ENCODE data around the gene COL4A2. TPM values are rescaled to one million over a fixed set of nuclear protein-coding genes. Genes with fewer than 3 reads are reported as not detected.
"Not testable (repeated sequence)": the region's sequence is repeated elsewhere in the genome, so short reads cannot be mapped to it uniquely, and the experiment has no call there.

COL4A2 gene
- total RNA-seq, 1 donor from 2014 or later, result 511 TPM

GRCh38 chr13:110317093-110317492 lies 10.0 kb downstream of the COL4A2 start:
- no peaks in the 10 kb centered on the region for H3K9me3 ChIP-seq (ENCODE audit: control insufficient read depth in 3 of 3, low read length in 3 of 3)
- peaks cover 0 to 1% (median 0%) of the 10 kb centered on the region in 3 donors for H3K27me3 ChIP-seq (ENCODE audit: control insufficient read depth in 3 of 3, insufficient read depth in 3 of 3, low read length in 3 of 3)
- no peak overlapping the region for H3K4me3 ChIP-seq (ENCODE audit: low read length in 3 of 3)
- peaks cover 14 to 26% (median 24%) of the 10 kb centered on the region in 3 donors for H3K4me1 ChIP-seq (ENCODE audit: control insufficient read depth in 3 of 3, insufficient read depth in 3 of 3, low read length in 3 of 3)
- no peak overlapping the region for H3K27ac ChIP-seq (ENCODE audit: low read depth, low read length)
- no peak overlapping the region for H3K9ac ChIP-seq (ENCODE audit: low read depth in 1 of 3, low read length in 3 of 3)
- H3K36me3 ChIP-seq (ENCODE audit: control insufficient read depth in 3 of 3, insufficient read depth in 3 of 3, low read length in 3 of 3), result peaks cover 0 to 5% (median 2%) of the 10 kb centered on the region in 3 donors

DNA sequence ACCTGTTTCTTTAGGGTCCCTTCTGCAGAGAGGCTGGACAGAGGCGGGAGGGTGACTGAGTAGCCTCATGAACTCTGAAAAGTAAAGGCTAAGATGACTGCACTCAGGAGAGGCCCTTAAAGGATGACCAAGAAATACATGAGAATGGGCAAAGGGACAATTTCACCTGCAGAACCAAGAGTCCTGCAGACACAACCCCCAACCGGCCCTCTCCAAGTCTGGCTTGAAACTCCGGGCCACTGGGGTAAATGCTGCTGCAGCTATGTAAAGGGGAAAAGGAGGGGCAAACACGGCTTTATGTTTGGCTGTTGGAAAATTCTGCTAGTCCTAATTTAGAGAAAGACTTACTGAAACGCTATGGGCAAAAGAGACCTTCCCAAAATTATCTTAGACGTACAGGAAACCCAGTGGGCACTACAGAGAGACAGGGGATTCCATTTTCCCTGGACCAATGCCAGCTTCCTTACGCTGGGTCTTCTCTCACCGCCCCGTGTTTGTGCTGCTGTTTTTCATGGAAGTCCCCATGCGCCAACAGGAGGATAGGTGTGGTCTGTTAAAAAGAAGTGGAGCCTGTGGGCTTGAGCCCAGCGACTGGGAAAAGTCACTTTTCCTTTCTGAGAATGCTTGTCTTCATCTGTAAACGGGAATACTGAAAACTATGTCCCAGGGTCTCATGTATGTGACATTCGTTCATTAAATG lies 10.6 kb downstream of the COL4A2 start:
- Histone ChIP-seq H3K9ac (ENCODE audit: low read depth in 1 of 3, low read length in 3 of 3) (no peak overlapping the region), H3K4me1 (ENCODE audit: control insufficient read depth in 3 of 3, insufficient read depth in 3 of 3, low read length in 3 of 3) (peaks cover 15 to 28% (median 27%) of the 10 kb centered on the region in 3 donors), H3K4me3 (ENCODE audit: low read length in 3 of 3) (no peak overlapping the region), H3K27ac (ENCODE audit: low read depth, low read length) (no peak overlapping the region), H3K9me3 (ENCODE audit: control insufficient read depth in 3 of 3, low read length in 3 of 3) (no peaks in the 10 kb centered on the region), H3K36me3 (ENCODE audit: control insufficient read depth in 3 of 3, insufficient read depth in 3 of 3, low read length in 3 of 3) (peaks cover 0 to 5% (median 2%) of the 10 kb centered on the region in 3 donors), H3K27me3 (ENCODE audit: control insufficient read depth in 3 of 3, insufficient read depth in 3 of 3, low read length in 3 of 3) (peaks cover 0 to 4% (median 0%) of the 10 kb centered on the region in 3 donors)

DNA sequence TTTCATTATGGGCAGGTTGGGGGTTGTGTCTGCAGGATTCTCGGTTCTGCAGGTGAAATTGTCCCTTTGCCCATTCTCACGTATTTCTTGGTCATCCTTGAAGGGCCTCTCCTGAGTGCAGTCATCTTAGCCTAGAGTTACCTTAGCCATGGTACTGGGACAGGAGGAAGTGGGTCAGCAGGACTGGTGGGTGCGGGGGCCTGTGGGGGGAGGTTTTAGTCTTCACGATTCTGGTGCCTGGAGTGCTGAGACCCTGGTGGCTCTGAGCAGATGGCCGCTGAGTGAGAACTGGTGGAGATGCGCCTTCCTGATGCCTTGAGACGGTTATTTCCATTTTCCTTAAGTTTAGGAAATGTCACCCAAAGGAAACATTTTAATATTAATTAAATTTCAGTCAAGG lies 11.8 kb downstream of the COL4A2 start:
- Histone ChIP-seq H3K9me3 (ENCODE audit: control insufficient read depth in 3 of 3, low read length in 3 of 3) (no peaks in the 10 kb centered on the region), H3K36me3 (ENCODE audit: control insufficient read depth in 3 of 3, insufficient read depth in 3 of 3, low read length in 3 of 3) (peaks cover 0 to 5% (median 2%) of the 10 kb centered on the region in 3 donors), H3K27ac (ENCODE audit: low read depth, low read length) (peak overlapping the region; percentile 59), H3K4me1 (ENCODE audit: control insufficient read depth in 3 of 3, insufficient read depth in 3 of 3, low read length in 3 of 3) (peaks cover 19 to 36% (median 34%) of the 10 kb centered on the region in 3 donors), H3K4me3 (ENCODE audit: low read length in 3 of 3) (no peak overlapping the region), H3K9ac (ENCODE audit: low read depth in 1 of 3, low read length in 3 of 3) (no peak overlapping the region), H3K27me3 (ENCODE audit: control insufficient read depth in 3 of 3, insufficient read depth in 3 of 3, low read length in 3 of 3) (peaks cover 0 to 4% (median 3%) of the 10 kb centered on the region in 3 donors)

- no peaks in the 10 kb centered on the region for H3K9me3 ChIP-seq (ENCODE audit: control insufficient read depth in 3 of 3, low read length in 3 of 3)
- no peak overlapping the region for H3K4me3 ChIP-seq (ENCODE audit: low read length in 3 of 3)
- peaks cover 4 to 8% (median 6%) of the 10 kb centered on the region in 3 donors for H3K27me3 ChIP-seq (ENCODE audit: control insufficient read depth in 3 of 3, insufficient read depth in 3 of 3, low read length in 3 of 3)
- no peak overlapping the region for H3K9ac ChIP-seq (ENCODE audit: low read depth in 1 of 3, low read length in 3 of 3)
- peaks cover 0 to 5% (median 2%) of the 10 kb centered on the region in 3 donors for H3K36me3 ChIP-seq (ENCODE audit: control insufficient read depth in 3 of 3, insufficient read depth in 3 of 3, low read length in 3 of 3)
- H3K4me1 ChIP-seq (ENCODE audit: control insufficient read depth in 3 of 3, insufficient read depth in 3 of 3, low read length in 3 of 3), result peaks cover 22 to 38% (median 38%) of the 10 kb centered on the region in 3 donors
- peak overlapping the region; percentile 59 for H3K27ac ChIP-seq (ENCODE audit: low read depth, low read length)
These were observed 12.3 kb downstream of the COL4A2 start for GRCh38 chr13:110319397-110319773.

- H3K4me1 ChIP-seq (ENCODE audit: control insufficient read depth in 3 of 3, insufficient read depth in 3 of 3, low read length in 3 of 3), result peaks cover 27 to 41% (median 36%) of the 10 kb centered on the region in 3 donors
- H3K9ac ChIP-seq (ENCODE audit: low read depth in 1 of 3, low read length in 3 of 3), result no peak overlapping the region
- H3K36me3 ChIP-seq (ENCODE audit: control insufficient read depth in 3 of 3, insufficient read depth in 3 of 3, low read length in 3 of 3), result peaks cover 0 to 5% (median 2%) of the 10 kb centered on the region in 3 donors
- no peaks in the 10 kb centered on the region for H3K9me3 ChIP-seq (ENCODE audit: control insufficient read depth in 3 of 3, low read length in 3 of 3)
- H3K4me3 ChIP-seq (ENCODE audit: low read length in 3 of 3), result no peak overlapping the region
- peak overlapping the region; percentile 59 for H3K27ac ChIP-seq (ENCODE audit: low read depth, low read length)
- H3K27me3 ChIP-seq (ENCODE audit: control insufficient read depth in 3 of 3, insufficient read depth in 3 of 3, low read length in 3 of 3), result peaks cover 4 to 10% (median 10%) of the 10 kb centered on the region in 3 donors
These were observed 12.9 kb downstream of the COL4A2 start for GRCh38 chr13:110319774-110320509.

GRCh38 chr13:110320645-110321044 lies 13.6 kb downstream of the COL4A2 start:
- Histone ChIP-seq H3K9ac (ENCODE audit: low read depth in 1 of 3, low read length in 3 of 3) (no peak overlapping the region), H3K27me3 (ENCODE audit: control insufficient read depth in 3 of 3, insufficient read depth in 3 of 3, low read length in 3 of 3) (peaks cover 4 to 13% (median 10%) of the 10 kb centered on the region in 3 donors), H3K27ac (ENCODE audit: low read depth, low read length) (no peak overlapping the region), H3K4me1 (ENCODE audit: control insufficient read depth in 3 of 3, insufficient read depth in 3 of 3, low read length in 3 of 3) (peaks cover 27 to 40% (median 39%) of the 10 kb centered on the region in 3 donors), H3K4me3 (ENCODE audit: low read length in 3 of 3) (no peak overlapping the region), H3K9me3 (ENCODE audit: control insufficient read depth in 3 of 3, low read length in 3 of 3) (no peaks in the 10 kb centered on the region), H3K36me3 (ENCODE audit: control insufficient read depth in 3 of 3, insufficient read depth in 3 of 3, low read length in 3 of 3) (peaks cover 0 to 5% (median 2%) of the 10 kb centered on the region in 3 donors)

DNA sequence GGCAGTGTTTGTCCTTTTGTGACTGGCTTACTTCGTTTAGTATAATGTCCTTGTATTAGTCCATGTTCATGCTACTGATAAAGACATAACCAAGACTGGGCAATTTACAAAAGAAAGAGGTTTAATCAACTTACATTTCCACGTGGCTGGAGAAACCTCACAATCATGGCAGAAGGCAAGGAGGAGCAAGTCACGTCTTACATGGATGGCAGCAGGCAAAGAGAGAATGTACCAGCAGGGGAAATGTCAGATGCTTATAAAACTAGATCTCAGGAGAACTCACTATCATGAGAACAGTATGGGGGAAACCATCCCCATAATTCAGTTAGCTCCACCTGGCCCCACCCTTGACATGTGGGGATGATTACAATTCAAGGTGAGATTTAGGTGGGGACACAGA lies 14.5 kb downstream of the COL4A2 start:
- H3K27me3 ChIP-seq (ENCODE audit: control insufficient read depth in 3 of 3, insufficient read depth in 3 of 3, low read length in 3 of 3), result peaks cover 10 to 13% (median 10%) of the 10 kb centered on the region in 3 donors
- not testable (repeated sequence) for H3K9me3 ChIP-seq (ENCODE audit: control insufficient read depth in 3 of 3, low read length in 3 of 3); H3K36me3 ChIP-seq (ENCODE audit: control insufficient read depth in 3 of 3, insufficient read depth in 3 of 3, low read length in 3 of 3); H3K27ac ChIP-seq (ENCODE audit: low read depth, low read length); H3K4me3 ChIP-seq (ENCODE audit: low read length in 3 of 3); H3K9ac ChIP-seq (ENCODE audit: low read depth in 1 of 3, low read length in 3 of 3)
- peaks cover 34 to 48% (median 45%) of the 10 kb centered on the region in 3 donors for H3K4me1 ChIP-seq (ENCODE audit: control insufficient read depth in 3 of 3, insufficient read depth in 3 of 3, low read length in 3 of 3)

DNA sequence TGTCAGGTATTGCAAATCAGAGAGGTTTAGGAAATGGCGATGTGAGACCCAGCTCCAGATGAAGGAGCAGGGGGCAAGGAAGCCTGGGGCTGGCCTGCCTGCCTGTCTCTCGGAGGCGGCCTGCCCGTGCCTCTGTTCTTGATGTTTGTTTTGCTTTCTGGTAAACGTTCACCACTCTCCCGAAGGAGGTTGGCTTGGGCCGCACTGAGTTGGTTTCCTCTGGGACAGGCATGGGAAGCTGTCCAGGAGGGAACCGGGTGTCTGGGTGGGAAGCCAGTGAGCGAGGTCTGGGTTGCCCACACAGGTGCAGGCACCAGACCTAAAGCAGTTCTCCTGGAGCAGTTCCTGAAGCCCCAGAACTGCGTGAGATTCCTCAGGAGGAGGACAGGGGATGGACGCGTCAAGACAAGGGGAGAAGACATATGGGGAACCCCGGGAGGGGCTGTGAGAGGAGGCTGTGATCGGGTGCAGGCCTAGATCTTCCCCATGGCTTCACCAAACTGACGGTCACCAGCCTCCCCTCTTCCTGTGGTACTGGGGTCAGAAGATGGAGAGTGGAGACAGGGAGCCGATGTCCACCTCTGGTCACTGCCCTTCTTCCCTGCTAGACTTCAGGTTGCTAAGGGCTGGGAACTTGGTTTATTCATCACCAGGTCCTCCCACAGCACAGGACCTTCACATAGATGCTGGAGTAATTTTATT lies 15.2 kb downstream of the COL4A2 start:
- Histone ChIP-seq H3K27ac (ENCODE audit: low read depth, low read length) (no peak overlapping the region), H3K9ac (ENCODE audit: low read depth in 1 of 3, low read length in 3 of 3) (no peak overlapping the region), H3K9me3 (ENCODE audit: control insufficient read depth in 3 of 3, low read length in 3 of 3) (no peaks in the 10 kb centered on the region), H3K4me1 (ENCODE audit: control insufficient read depth in 3 of 3, insufficient read depth in 3 of 3, low read length in 3 of 3) (peaks cover 34 to 50% (median 44%) of the 10 kb centered on the region in 3 donors), H3K27me3 (ENCODE audit: control insufficient read depth in 3 of 3, insufficient read depth in 3 of 3, low read length in 3 of 3) (peaks cover 10 to 13% (median 11%) of the 10 kb centered on the region in 3 donors), H3K4me3 (ENCODE audit: low read length in 3 of 3) (no peak overlapping the region), H3K36me3 (ENCODE audit: control insufficient read depth in 3 of 3, insufficient read depth in 3 of 3, low read length in 3 of 3) (peaks cover 0 to under 1% (median 0%) of the 10 kb centered on the region in 3 donors)

DNA sequence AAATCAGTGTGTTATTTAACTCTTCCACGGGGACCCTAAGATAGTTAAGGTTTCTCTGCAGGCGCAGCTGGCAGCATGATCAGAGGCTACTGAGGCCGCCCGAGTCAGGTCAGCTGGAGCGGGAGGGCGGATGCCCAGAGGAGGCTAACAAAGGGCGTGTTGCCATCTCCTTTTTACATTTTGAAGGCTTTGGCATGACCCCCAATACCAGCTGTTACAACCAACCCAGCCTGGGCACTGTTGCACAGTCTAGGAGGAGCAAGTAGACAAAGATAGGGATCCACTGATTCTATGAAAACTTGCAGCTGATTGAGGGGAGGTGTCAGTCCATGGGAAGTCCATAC lies 15.7 kb downstream of the COL4A2 start:
- no peak overlapping the region for H3K27ac ChIP-seq (ENCODE audit: low read depth, low read length)
- H3K36me3 ChIP-seq (ENCODE audit: control insufficient read depth in 3 of 3, insufficient read depth in 3 of 3, low read length in 3 of 3), result no peaks in the 10 kb centered on the region
- H3K9me3 ChIP-seq (ENCODE audit: control insufficient read depth in 3 of 3, low read length in 3 of 3), result no peaks in the 10 kb centered on the region
- peaks cover 34 to 49% (median 43%) of the 10 kb centered on the region in 3 donors for H3K4me1 ChIP-seq (ENCODE audit: control insufficient read depth in 3 of 3, insufficient read depth in 3 of 3, low read length in 3 of 3)
- peaks cover 10 to 13% (median 11%) of the 10 kb centered on the region in 3 donors for H3K27me3 ChIP-seq (ENCODE audit: control insufficient read depth in 3 of 3, insufficient read depth in 3 of 3, low read length in 3 of 3)
- H3K9ac ChIP-seq (ENCODE audit: low read depth in 1 of 3, low read length in 3 of 3), result no peak overlapping the region
- no peak overlapping the region for H3K4me3 ChIP-seq (ENCODE audit: low read length in 3 of 3)

All from skeletal muscle tissue (tissue), 4 donors.